Endodermal cell (in vitro differentiated cells): ENCODE measurements around the gene DIPK1B. TPM values are rescaled to one million over a fixed set of nuclear protein-coding genes. Genes with fewer than 3 reads are reported as not detected.

ENCODE experiments used
- DNase-seq: peaks from one replicate; pipeline ENCODE4 v3.0.0-alpha.2; 2017
- H3K27ac ChIP-seq: 2 replicates; pipeline ENCODE4 v1.5.1; 2013; ENCODE audit warnings: mild to moderate bottlenecking, low read depth, low read length, moderate library complexity
- H3K27me3 ChIP-seq: 2 replicates; pipeline ENCODE4 v1.6.1; 2013; ENCODE audit warnings: mild to moderate bottlenecking, low read length, moderate library complexity; ENCODE audit not compliant: insufficient read depth, control insufficient read depth, poor library complexity, severe bottlenecking
- H3K36me3 ChIP-seq: 2 replicates; pipeline ENCODE4 v1.7.0; 2013; ENCODE audit warnings: mild to moderate bottlenecking, low read length, moderate library complexity; ENCODE audit not compliant: control insufficient read depth, insufficient read depth
- H3K4me1 ChIP-seq: one replicate; pipeline ENCODE4 v1.7.0; 2013; ENCODE audit warnings: low read length; ENCODE audit not compliant: control insufficient read depth, insufficient read depth
- H3K4me3 ChIP-seq: 2 replicates; pipeline ENCODE4 v1.5.1; 2013; ENCODE audit warnings: mild to moderate bottlenecking, low read length, moderate library complexity
- H3K9ac ChIP-seq: 2 replicates; pipeline ENCODE4 v1.6.1; 2013; ENCODE audit warnings: mild to moderate bottlenecking, low read length, moderate library complexity; ENCODE audit not compliant: poor library complexity, severe bottlenecking; ENCODE audit errors: extremely low read depth
- H3K9me3 ChIP-seq: 2 replicates; pipeline ENCODE4 v1.6.1; 2013; ENCODE audit warnings: mild to moderate bottlenecking, low read length, moderate library complexity; ENCODE audit not compliant: control insufficient read depth
- H3K27ac Mint-ChIP-seq: 2 replicates; pipeline ENCODE4 v1.8.0; 2020; ENCODE audit warnings: mixed read lengths
- H3K27me3 Mint-ChIP-seq: 2 replicates; pipeline ENCODE4 v1.8.0; 2021; ENCODE audit warnings: mild to moderate bottlenecking, mixed read lengths; ENCODE audit not compliant: insufficient read depth
- H3K36me3 Mint-ChIP-seq: 2 replicates; pipeline ENCODE4 v1.8.0; 2020; ENCODE audit warnings: low read depth, mixed read lengths
- H3K4me1 Mint-ChIP-seq: 2 replicates; pipeline ENCODE4 v1.8.0; 2020; ENCODE audit warnings: mixed read lengths
- H3K4me3 Mint-ChIP-seq: 2 replicates; pipeline ENCODE4 v1.8.0; 2020; ENCODE audit warnings: mild to moderate bottlenecking, moderate library complexity, mixed read lengths
- H3K9me3 Mint-ChIP-seq: 2 replicates; pipeline ENCODE4 v1.8.0; 2020; ENCODE audit warnings: mild to moderate bottlenecking, mixed read lengths
- CTCF ChIP-seq: fragments of 200-600 bp; sonication (generic); conservative IDR thresholded peaks from 2 replicates; pipeline ENCODE4 v1.5.0; 2021; ENCODE audit warnings: antibody characterized with exemption, mild to moderate bottlenecking
- WGBS, 2 experiments: methylation state at CpG; one replicate each; pipeline versions ENCODE4 v1.1.5 to v1.1.7; 2013; ENCODE audit warnings: missing lambda C conversion rate in 2 of 2, mixed read lengths in 1 of 2; ENCODE audit not compliant: insufficient coverage in 1 of 2, insufficient read length in 1 of 2; 5-methylcytosine and 5-hydroxymethylcytosine counted together
- total RNA-seq, 2 donors: library from RNA; stranded (reverse); fragmentation: NEBNext Ultra II Directional in 1 of 2; extraction: Animal tissue kit (Norgen Biotek cat#: 25700) in 1 of 2; gene quantifications; 2 replicates in 1 of 2; 3 replicates in 1 of 2; pipeline ENCODE4 v1.2.1, GENCODE V29; 2021

DIPK1B gene
- total RNA-seq, 2 donors from 2014 or later: 35.1 to 45.4 TPM

GRCh38 chr9:136756836-136757235, 44.5 kb downstream of the DIPK1B start:
- 93 to 94% methylated on average over 16 to 18 of the region's 18 CpGs for WGBS, 2 experiments

GRCh38 chr9:136757328-136757727, 45.0 kb downstream of the DIPK1B start:
- Mint-ChIP-seq H3K27me3 (peaks cover 2% of the 10 kb centered on the region), H3K4me1 (no peaks in the 10 kb centered on the region)

More at GRCh38 chr9:136756836-136757235, 44.5 kb downstream of the DIPK1B start:
- peaks cover 8% of the 10 kb centered on the region for H3K9me3 ChIP-seq
- Mint-ChIP-seq H3K4me1 (no peaks in the 10 kb centered on the region), H3K9me3 (peaks cover 22% of the 10 kb centered on the region), H3K36me3 (peaks cover 2% of the 10 kb centered on the region), H3K27me3 (peaks cover 5% of the 10 kb centered on the region), H3K4me3 (no peak overlapping the region), H3K27ac (no peak overlapping the region)
- no peaks in the 10 kb centered on the region for H3K36me3 ChIP-seq
- no peak for TF ChIP-seq CTCF
- no peak overlapping the region for H3K4me3 ChIP-seq
- DNase-seq: no peak
- H3K4me1 ChIP-seq: no peaks in the 10 kb centered on the region
- no peak overlapping the region for H3K9ac ChIP-seq
- H3K27me3 ChIP-seq: no peaks in the 10 kb centered on the region
- H3K27ac ChIP-seq: no peak overlapping the region

DNA sequence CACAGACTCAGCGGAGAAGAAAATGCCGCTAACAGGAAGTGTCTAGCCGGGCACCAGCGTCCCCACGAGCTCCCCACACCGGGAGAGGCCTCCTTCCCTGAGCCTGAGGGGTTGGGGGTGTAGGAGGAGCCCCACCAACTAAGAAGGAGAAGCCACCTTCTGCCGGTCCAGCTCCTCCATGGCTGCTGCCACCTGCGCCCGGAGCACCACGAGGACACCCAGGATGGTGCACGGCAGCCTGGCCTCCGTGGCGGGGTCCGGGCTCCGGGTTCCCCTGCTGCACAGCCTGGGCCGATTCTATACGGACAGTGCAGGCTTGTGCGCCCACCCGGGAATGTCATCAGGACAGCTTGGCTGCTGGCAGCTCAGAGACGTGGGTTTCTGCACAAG, 45.4 kb downstream of the DIPK1B start:
- Mint-ChIP-seq H3K36me3 (peaks cover 2% of the 10 kb centered on the region), H3K27me3 (no peaks in the 10 kb centered on the region), H3K9me3 (peaks cover 13% of the 10 kb centered on the region), H3K4me3 (no peak overlapping the region), H3K4me1 (no peaks in the 10 kb centered on the region), H3K27ac (no peak overlapping the region)
- Histone ChIP-seq H3K9me3 (no peaks in the 10 kb centered on the region), H3K36me3 (no peaks in the 10 kb centered on the region), H3K9ac (no peak overlapping the region), H3K27ac (no peak overlapping the region), H3K27me3 (no peaks in the 10 kb centered on the region), H3K4me1 (no peaks in the 10 kb centered on the region), H3K4me3 (no peak overlapping the region)
- DNase-seq: no peak
- TF ChIP-seq CTCF: no peak
- 91 to 92% methylated on average over 15 to 20 of the region's 20 CpGs for WGBS, 2 experiments

More at GRCh38 chr9:136757328-136757727, 45.0 kb downstream of the DIPK1B start:
- Histone ChIP-seq H3K27me3 (no peaks in the 10 kb centered on the region), H3K9me3 (peaks cover 3% of the 10 kb centered on the region), H3K27ac (no peak overlapping the region), H3K36me3 (no peaks in the 10 kb centered on the region), H3K4me3 (no peak overlapping the region), H3K4me1 (no peaks in the 10 kb centered on the region), H3K9ac (no peak overlapping the region)
- Mint-ChIP-seq H3K36me3 (peaks cover 2% of the 10 kb centered on the region), H3K27ac (no peak overlapping the region), H3K9me3 (peaks cover 17% of the 10 kb centered on the region), H3K4me3 (no peak overlapping the region)
- no peak for TF ChIP-seq CTCF
- 90 to 98% methylated on average over 17 to 20 of the region's 20 CpGs for WGBS, 2 experiments
- no peak for DNase-seq
